Tibial nerve (tissue), 3 donors: ENCODE data around the gene ZNF513.

Experiments used
- CTCF ChIP-seq, 5 experiments: fragments of 200-600 bp in 3 of 5; fragments of 450-650 bp in 2 of 5; sonication (generic) in 3 of 5; IDR thresholded peaks; one replicate each; pipeline ENCODE4 v1.5.1; 2016 to 2019; ENCODE audit warnings: antibody characterized with exemption in 5 of 5, mild to moderate bottlenecking in 3 of 5, moderate library complexity in 2 of 5
- POLR2A ChIP-seq, 2 donors: fragments of 450-650 bp; IDR thresholded peaks; one replicate each; pipeline ENCODE4 v1.6.1; 2017; ENCODE audit warnings: antibody characterized with exemption in 2 of 2, mild to moderate bottlenecking in 2 of 2, moderate library complexity in 2 of 2

DNA sequence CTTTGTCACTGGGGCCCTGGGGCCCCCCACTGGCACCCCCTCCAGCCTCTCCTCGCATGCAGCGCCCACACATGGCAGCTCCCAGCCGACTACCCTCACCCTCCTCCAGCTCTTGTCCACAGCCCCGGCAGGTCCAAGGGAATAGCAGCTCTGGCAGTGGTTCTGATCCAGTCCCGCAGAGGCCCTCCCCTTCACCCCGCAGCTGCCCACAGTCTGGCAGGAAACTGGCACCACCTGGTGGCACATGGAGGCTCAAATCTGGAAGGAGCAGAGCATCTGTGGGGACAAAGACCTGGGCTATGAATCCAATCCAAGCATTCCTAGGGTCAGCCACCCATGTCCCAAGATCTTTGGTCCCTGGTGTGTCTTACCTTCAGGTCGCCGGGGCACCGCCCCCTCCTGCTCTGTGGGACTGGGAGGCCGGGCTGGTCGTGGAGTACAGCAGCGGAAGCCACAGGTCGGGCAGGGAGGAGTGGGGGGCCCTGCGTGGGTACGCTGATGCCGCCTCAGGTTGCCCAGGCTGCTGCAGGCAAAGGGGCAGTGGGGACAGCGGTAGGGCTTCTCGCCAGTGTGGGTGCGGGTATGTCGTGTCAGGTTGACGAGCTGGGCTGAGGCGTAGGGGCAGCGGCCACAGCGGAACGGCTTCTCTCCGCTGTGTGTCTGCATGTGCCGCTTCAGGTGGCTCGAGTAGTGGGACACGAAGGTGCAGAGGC lies 2.3 kb downstream of the ZNF513 start:
- no peak for TF ChIP-seq POLR2A (IDR thresholded peaks at IDR 0.05)
- TF ChIP-seq CTCF (IDR thresholded peaks at IDR 0.05) = no peak
